Suprapubic skin (tissue), 4 donors: ENCODE measurements around the gene SATB1. TPM values are rescaled to one million over a fixed set of nuclear protein-coding genes. Genes with fewer than 3 reads are reported as not detected.

Experiments
- DNase-seq, 2 donors: peaks; one replicate each; pipeline ENCODE4 v3.0.0-alpha.2; 2019; ENCODE audit warnings: low spot score in 2 of 2
- H3K27ac ChIP-seq: fragments of 200-600 bp; sonication (generic); one replicate; pipeline ENCODE4 v1.5.1; 2019
- H3K27me3 ChIP-seq: fragments of 200-600 bp; sonication (generic); one replicate; pipeline ENCODE4 v1.5.1; 2019
- H3K36me3 ChIP-seq: fragments of 200-600 bp; sonication (generic); one replicate; pipeline ENCODE4 v1.5.1; 2019
- H3K4me1 ChIP-seq: fragments of 200-600 bp; sonication (generic); one replicate; pipeline ENCODE4 v1.5.1; 2019
- H3K4me3 ChIP-seq: fragments of 200-600 bp; sonication (generic); one replicate; pipeline ENCODE4 v1.5.1; 2019; ENCODE audit warnings: mild to moderate bottlenecking
- H3K9me3 ChIP-seq: fragments of 200-600 bp; sonication (generic); one replicate; pipeline ENCODE4 v1.5.1; 2019
- CTCF ChIP-seq, 2 donors: fragments of 200-600 bp in 1 of 2; fragments of 450-650 bp in 1 of 2; sonication (generic) in 1 of 2; IDR thresholded peaks; one replicate each; pipeline ENCODE4 v1.5.1; 2016 to 2019; ENCODE audit warnings: antibody characterized with exemption in 2 of 2, mild to moderate bottlenecking in 1 of 2, moderate library complexity in 1 of 2
- EP300 ChIP-seq: sonication (generic); formaldehyde crosslinking; IDR thresholded peaks from one replicate; pipeline ENCODE4 v1.6.1; 2017; ENCODE audit warnings: antibody characterized with exemption
- POLR2A ChIP-seq, 2 donors: fragments of 450-650 bp; IDR thresholded peaks; one replicate each; pipeline ENCODE4 v1.6.1; 2017; ENCODE audit warnings: antibody characterized with exemption in 2 of 2, mild to moderate bottlenecking in 2 of 2, moderate library complexity in 2 of 2
- POLR2AphosphoS5 ChIP-seq, 3 donors: sonication (generic); formaldehyde crosslinking; IDR thresholded peaks; one replicate each; pipeline ENCODE4 v1.6.1; 2017; ENCODE audit warnings: antibody characterized with exemption in 3 of 3
- WGBS: methylation state at CpG from one replicate; pipeline ENCODE4 v1.1.5; 2018; 5-methylcytosine and 5-hydroxymethylcytosine counted together
- total RNA-seq, 4 donors: library from RNA; depleted of rRNA; stranded (reverse); fragments of >200 nt; gene quantifications; one replicate each; pipeline ENCODE4 v1.1.0, GENCODE V29; 2016

The SATB1 gene
- total RNA-seq, 4 donors from 2014 or later, result 27.2 to 68.1 (median 34.6) TPM

- peaks cover 6% of the 10 kb centered on the region for H3K36me3 ChIP-seq
- no peaks in the 10 kb centered on the region for H3K9me3 ChIP-seq
- DNase-seq, result no peak
- no peak overlapping the region for H3K4me3 ChIP-seq
- no peaks in the 10 kb centered on the region for H3K4me1 ChIP-seq
- TF ChIP-seq POLR2AphosphoS5 (IDR thresholded peaks at IDR 0.05) (no peak), POLR2A (IDR thresholded peaks at IDR 0.05) (no peak), EP300 (no peak), CTCF (IDR thresholded peaks at IDR 0.05) (no peak)
- H3K27me3 ChIP-seq, result no peaks in the 10 kb centered on the region
- H3K27ac ChIP-seq, result no peak overlapping the region
- WGBS, result 87% methylated on average over 2 of the region's 2 CpGs
Measured at GRCh38 chr3:18379647-18380046, 45.5 kb downstream of the SATB1 start.

DNA sequence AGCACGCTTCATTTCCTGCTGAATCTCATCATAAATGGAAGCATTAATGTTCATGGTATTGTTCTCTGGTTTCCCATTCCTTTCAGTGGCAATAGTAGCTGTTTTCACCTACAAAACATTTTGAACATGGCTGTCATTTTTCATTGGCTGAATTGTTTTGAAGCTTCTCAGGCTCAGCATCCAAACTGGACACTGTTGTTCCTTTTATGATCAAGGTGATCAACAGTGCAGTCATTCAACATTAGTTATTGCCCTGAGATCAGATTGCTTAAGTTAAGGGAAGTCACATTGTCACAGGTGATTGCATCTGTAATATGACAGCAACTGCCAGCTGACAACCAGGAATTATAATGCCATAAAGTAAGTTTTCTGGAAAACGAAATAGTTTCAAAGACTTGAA lies 46.9 kb downstream of the SATB1 start:
- Histone ChIP-seq H3K4me3 (no peak overlapping the region), H3K27ac (no peak overlapping the region), H3K9me3 (no peaks in the 10 kb centered on the region), H3K27me3 (no peaks in the 10 kb centered on the region), H3K4me1 (no peaks in the 10 kb centered on the region), H3K36me3 (peaks cover 12% of the 10 kb centered on the region)
- DNase-seq, result no peak
- TF ChIP-seq CTCF (IDR thresholded peaks at IDR 0.05) (no peak), EP300 (no peak), POLR2A (IDR thresholded peaks at IDR 0.05) (no peak), POLR2AphosphoS5 (IDR thresholded peaks at IDR 0.05) (no peak)
- WGBS, result 82% methylated on average over 2 of the region's 2 CpGs

DNA sequence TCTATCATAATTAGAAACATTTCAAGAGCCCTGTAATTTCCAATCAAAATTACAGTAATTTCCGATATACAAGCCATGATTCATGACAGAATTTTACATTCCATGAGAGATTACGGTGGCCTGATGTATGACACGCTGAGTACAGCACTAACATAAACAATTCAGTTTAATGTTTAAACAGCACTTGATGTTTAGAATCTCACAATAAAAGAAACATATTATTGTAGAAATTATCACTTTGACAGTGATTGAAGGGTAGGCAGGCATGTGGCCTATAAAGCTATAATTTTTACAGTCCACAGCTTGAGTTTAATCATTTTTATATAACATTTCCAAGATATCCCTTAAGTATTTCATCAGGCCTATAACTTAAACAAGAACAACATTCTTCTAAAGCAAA lies 48.5 kb downstream of the SATB1 start:
- no peak for TF ChIP-seq EP300
- TF ChIP-seq CTCF (IDR thresholded peaks at IDR 0.05), result no peak
- no peak for TF ChIP-seq POLR2AphosphoS5 (IDR thresholded peaks at IDR 0.05)
- TF ChIP-seq POLR2A (IDR thresholded peaks at IDR 0.05), result no peak
- H3K27ac ChIP-seq, result no peak overlapping the region
- 95% methylated on average over 3 of the region's 3 CpGs for WGBS
- no peaks in the 10 kb centered on the region for H3K9me3 ChIP-seq
- H3K36me3 ChIP-seq, result peaks cover 7% of the 10 kb centered on the region
- no peak for DNase-seq
- no peaks in the 10 kb centered on the region for H3K27me3 ChIP-seq
- no peak overlapping the region for H3K4me3 ChIP-seq
- H3K4me1 ChIP-seq, result no peaks in the 10 kb centered on the region

DNA sequence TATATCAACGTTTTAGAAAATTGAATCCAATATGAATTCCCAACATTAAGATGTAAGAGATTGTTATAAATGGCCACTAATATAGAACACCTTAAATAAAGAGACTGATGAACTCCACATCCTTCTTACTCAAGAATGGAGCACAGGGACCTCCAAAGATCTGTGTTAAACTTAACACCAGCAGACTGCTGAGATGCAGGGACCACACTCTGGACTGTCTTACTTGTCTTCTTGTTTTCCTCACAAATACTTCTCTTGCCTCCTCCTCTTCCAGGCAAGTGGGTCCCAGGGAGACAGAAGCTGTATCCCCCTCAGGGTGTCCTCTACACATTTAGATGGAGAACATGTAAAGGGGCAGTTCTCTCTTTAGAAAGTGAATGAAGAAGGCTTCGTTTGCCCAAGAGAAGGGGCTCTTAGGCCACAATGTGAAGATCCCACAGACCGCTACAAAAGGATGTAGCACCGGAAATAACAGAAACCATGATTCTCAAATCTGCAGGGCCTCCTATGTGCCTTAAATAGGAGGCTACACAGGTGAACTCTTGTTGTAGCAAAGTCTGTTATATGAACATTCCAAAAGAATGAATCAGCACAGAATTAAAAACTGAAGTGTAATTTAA lies 52.2 kb downstream of the SATB1 start:
- Histone ChIP-seq H3K27ac (no peak overlapping the region), H3K27me3 (no peaks in the 10 kb centered on the region), H3K4me1 (no peaks in the 10 kb centered on the region), H3K9me3 (no peaks in the 10 kb centered on the region), H3K4me3 (no peak overlapping the region), H3K36me3 (peaks cover 7% of the 10 kb centered on the region)
- 87% methylated on average over 4 of the region's 4 CpGs for WGBS
- no peak for DNase-seq
- TF ChIP-seq POLR2AphosphoS5 (IDR thresholded peaks at IDR 0.05) (no peak), CTCF (IDR thresholded peaks at IDR 0.05) (no peak), EP300 (no peak), POLR2A (IDR thresholded peaks at IDR 0.05) (no peak)

DNA sequence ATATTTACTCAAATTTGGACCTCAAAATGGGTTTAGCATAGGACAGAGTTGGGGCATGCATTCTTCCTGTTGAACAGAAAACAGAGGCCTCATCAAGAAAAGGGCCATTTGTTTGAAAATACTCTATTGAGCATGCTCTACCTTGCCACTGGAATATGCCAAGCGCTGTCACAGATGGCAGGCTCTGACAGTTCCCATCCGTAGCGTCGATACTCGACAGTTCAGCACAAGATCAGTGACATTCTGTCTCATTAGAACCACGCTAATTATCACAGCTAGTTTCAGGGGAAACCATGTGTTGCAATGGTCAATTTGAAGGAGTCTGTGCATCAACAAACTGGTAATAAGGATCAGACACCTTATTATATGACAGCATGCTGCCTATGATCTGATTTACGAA lies 54.5 kb downstream of the SATB1 start:
- H3K27ac ChIP-seq, result no peak overlapping the region
- peaks cover 7% of the 10 kb centered on the region for H3K36me3 ChIP-seq
- WGBS, result 96% methylated on average over 7 of the region's 7 CpGs
- H3K4me3 ChIP-seq, result no peak overlapping the region
- no peaks in the 10 kb centered on the region for H3K27me3 ChIP-seq
- DNase-seq, result no peak
- H3K9me3 ChIP-seq, result no peaks in the 10 kb centered on the region
- H3K4me1 ChIP-seq, result no peaks in the 10 kb centered on the region
- TF ChIP-seq POLR2AphosphoS5 (IDR thresholded peaks at IDR 0.05), result no peak
